OCI-LY7 (cell line): ENCODE measurements around the gene ADARB2. TPM values are rescaled to one million over a fixed set of nuclear protein-coding genes. Genes with fewer than 3 reads are reported as not detected.

Source experiments
- BruUV-seq: library from RNA; stranded (reverse); fragments of 400-500 nt; replicated peaks from 2 replicates; lab custom pipeline; 2021; lab: Mats Ljungman, UMichigan
- CTCF ChIA-PET: fragments of 300-600 bp; sonication (Branson Sonifier 250); formaldehyde crosslinking; loops from one replicate; lab custom pipeline; 2022; ENCODE audit warnings: antibody characterized with exemption; ENCODE audit not compliant: unreplicated experiment; lab: Charles Lee
- POLR2A ChIA-PET: fragments of 300-600 bp; sonication (Branson Sonifier 250); formaldehyde crosslinking; loops from one replicate; lab custom pipeline; 2022; ENCODE audit warnings: antibody characterized with exemption; lab: Charles Lee
- DNase-seq: peaks from one replicate; pipeline ENCODE4 v3.0.0-alpha.2; 2015; ENCODE audit warnings: low spot score
- H2AFZ ChIP-seq: fragments of 200-600 bp; sonication (generic), shearing (Covaris generic); 2 replicates; pipeline ENCODE4 v1.6.1; 2014; ENCODE audit warnings: mild to moderate bottlenecking, antibody characterized with exemption, low read length, moderate library complexity
- H3K27ac ChIP-seq: fragments of 200-600 bp; sonication (generic); 2 replicates; pipeline ENCODE4 v1.5.1; 2014; ENCODE audit warnings: mixed run types, low read depth, mild to moderate bottlenecking, moderate library complexity, low read length, inconsistent platforms; ENCODE audit not compliant: poor library complexity, severe bottlenecking
- H3K36me3 ChIP-seq: fragments of 200-600 bp; sonication (generic); 2 replicates; pipeline ENCODE4 v1.6.1; 2014; ENCODE audit warnings: mild to moderate bottlenecking, antibody characterized with exemption, low read length, moderate library complexity, mixed read lengths; ENCODE audit not compliant: insufficient read depth
- H3K4me1 ChIP-seq: fragments of 200-600 bp; sonication (generic); 2 replicates; pipeline ENCODE4 v1.5.1; 2014; ENCODE audit warnings: mild to moderate bottlenecking, low read length; ENCODE audit not compliant: insufficient read depth, poor library complexity, severe bottlenecking
- H3K4me2 ChIP-seq: fragments of 200-600 bp; sonication (generic); 2 replicates; pipeline ENCODE4 v1.6.1; 2014; ENCODE audit warnings: mild to moderate bottlenecking, low read length
- H3K4me3 ChIP-seq: fragments of 200-600 bp; sonication (generic); 2 replicates; pipeline ENCODE4 v1.5.1; 2014; ENCODE audit warnings: mild to moderate bottlenecking, low read depth, low read length; ENCODE audit not compliant: poor library complexity, severe bottlenecking
- H3K79me2 ChIP-seq: fragments of 200-600 bp; sonication (generic); 2 replicates; pipeline ENCODE4 v1.6.1; 2016; ENCODE audit warnings: low read depth, mild to moderate bottlenecking, low read length, moderate library complexity, mixed read lengths; ENCODE audit not compliant: insufficient read depth
- H3K9me2 ChIP-seq: fragments of 200-600 bp; sonication (generic); 2 replicates; pipeline ENCODE4 v1.6.1; 2016; ENCODE audit warnings: mild to moderate bottlenecking, low read length, mixed read lengths; ENCODE audit not compliant: insufficient read depth
- H3K9me3 ChIP-seq: fragments of 200-600 bp; sonication (generic); 2 replicates; pipeline ENCODE4 v1.6.1; 2014; ENCODE audit warnings: mild to moderate bottlenecking, mixed run types, low read length, mixed read lengths
- H4K20me1 ChIP-seq: fragments of 200-600 bp; sonication (generic); 2 replicates; pipeline ENCODE4 v1.6.1; 2014; ENCODE audit warnings: mild to moderate bottlenecking, antibody characterized with exemption, low read length, moderate library complexity, mixed read lengths; ENCODE audit not compliant: insufficient read depth
- EZH2phosphoT487 ChIP-seq: fragments of 200-600 bp; sonication (generic); IDR thresholded peaks from 2 replicates; pipeline ENCODE4 v1.6.1; 2018; ENCODE audit warnings: low read depth, borderline replicate concordance, mild to moderate bottlenecking, mixed run types, antibody characterized with exemption, low read length, moderate library complexity, mixed read lengths
- intact Hi-C: fragments of 100-400 bp; cut with micrococcal nuclease; formaldehyde crosslinking; loops from one replicate; pipeline ENCODE4 v1.10.0; 2022; ENCODE audit not compliant: unreplicated experiment
- total RNA-seq, 2 experiments: library from RNA; depleted of rRNA in 1 of 2; stranded (reverse); fragments of >200 nt in 1 of 2; shearing (Covaris generic) in 1 of 2; gene quantifications; 2 replicates each; pipeline ENCODE4 v1.2.3, GENCODE V29; 2014 to 2022
- TF ChIP-seq, protein P1 (sequence below): fragments of 200-600 bp; sonication (generic); conservative IDR thresholded peaks from 2 replicates; pipeline ENCODE4 v1.5.1; 2014; ENCODE audit warnings: mild to moderate bottlenecking, antibody characterized with exemption, low read length, moderate library complexity, mixed read lengths

ADARB2 gene
- total RNA-seq, 2 experiments from 2014 or later = 0.03 TPM; not detected in 1

- Histone ChIP-seq H3K79me2 (no peaks in the 10 kb centered on the region), H3K9me2 (no peaks in the 10 kb centered on the region), H3K9me3 (no peaks in the 10 kb centered on the region), H2AFZ (no peak overlapping the region), H3K4me3 (no peak overlapping the region), H3K4me2 (no peak overlapping the region), H3K4me1 (peaks cover 10% of the 10 kb centered on the region), H3K27ac (no peak overlapping the region), H3K36me3 (no peaks in the 10 kb centered on the region), H4K20me1 (no peaks in the 10 kb centered on the region)
- intact Hi-C loops = no loop called here
- DNase-seq = no peak
- ChIA-PET POLR2A (no interaction called here), CTCF (no interaction called here)
- no peak for TF ChIP-seq EZH2phosphoT487
- TF ChIP-seq, protein P1, sequence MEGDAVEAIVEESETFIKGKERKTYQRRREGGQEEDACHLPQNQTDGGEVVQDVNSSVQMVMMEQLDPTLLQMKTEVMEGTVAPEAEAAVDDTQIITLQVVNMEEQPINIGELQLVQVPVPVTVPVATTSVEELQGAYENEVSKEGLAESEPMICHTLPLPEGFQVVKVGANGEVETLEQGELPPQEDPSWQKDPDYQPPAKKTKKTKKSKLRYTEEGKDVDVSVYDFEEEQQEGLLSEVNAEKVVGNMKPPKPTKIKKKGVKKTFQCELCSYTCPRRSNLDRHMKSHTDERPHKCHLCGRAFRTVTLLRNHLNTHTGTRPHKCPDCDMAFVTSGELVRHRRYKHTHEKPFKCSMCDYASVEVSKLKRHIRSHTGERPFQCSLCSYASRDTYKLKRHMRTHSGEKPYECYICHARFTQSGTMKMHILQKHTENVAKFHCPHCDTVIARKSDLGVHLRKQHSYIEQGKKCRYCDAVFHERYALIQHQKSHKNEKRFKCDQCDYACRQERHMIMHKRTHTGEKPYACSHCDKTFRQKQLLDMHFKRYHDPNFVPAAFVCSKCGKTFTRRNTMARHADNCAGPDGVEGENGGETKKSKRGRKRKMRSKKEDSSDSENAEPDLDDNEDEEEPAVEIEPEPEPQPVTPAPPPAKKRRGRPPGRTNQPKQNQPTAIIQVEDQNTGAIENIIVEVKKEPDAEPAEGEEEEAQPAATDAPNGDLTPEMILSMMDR = no peak
- no TSS peak for BruUV-seq
Measured at GRCh38 chr10:1577945-1578344, 159.4 kb downstream of the ADARB2 start.

DNA sequence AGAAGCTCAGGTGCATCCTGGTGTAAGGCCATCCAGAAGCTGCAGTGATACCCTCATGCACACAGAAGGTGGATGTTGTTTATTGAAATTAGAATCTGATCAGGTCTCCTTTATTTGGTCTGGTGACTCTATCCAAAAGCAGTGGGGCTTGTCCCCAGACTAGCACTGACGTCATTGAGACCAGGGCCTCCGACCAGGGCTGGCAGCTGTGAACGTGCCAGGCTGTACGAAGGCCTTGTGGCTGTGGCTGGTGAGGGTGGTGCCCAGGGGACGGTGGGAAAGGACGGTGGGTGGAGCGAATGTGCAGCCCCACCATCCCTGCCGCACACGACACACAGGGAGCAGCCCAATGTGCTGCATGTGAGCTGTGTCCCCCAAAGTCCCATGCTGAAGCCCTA, 160.0 kb downstream of the ADARB2 start:
- peaks cover 10% of the 10 kb centered on the region for H3K4me1 ChIP-seq
- ChIA-PET POLR2A (interaction anchor here (0.6 kb wide), 1 partner anchor 45 kb away, joined by 3 read pairs; no protein-coding TSS in a partner anchor), CTCF (interaction anchor here (0.7 kb wide), 1 partner anchor 215 kb away, joined by 3 read pairs; no protein-coding TSS in a partner anchor)
- TF ChIP-seq, protein P1 = no peak
- no peak for TF ChIP-seq EZH2phosphoT487
- no peaks in the 10 kb centered on the region for H4K20me1 ChIP-seq
- H3K9me2 ChIP-seq = no peaks in the 10 kb centered on the region
- BruUV-seq = no TSS peak
- H2AFZ ChIP-seq = no peak overlapping the region
- no peak overlapping the region for H3K4me2 ChIP-seq
- no peaks in the 10 kb centered on the region for H3K9me3 ChIP-seq
- no peaks in the 10 kb centered on the region for H3K36me3 ChIP-seq
- intact Hi-C loops = no loop called here
- H3K79me2 ChIP-seq = no peaks in the 10 kb centered on the region
- no peak for DNase-seq
- H3K27ac ChIP-seq = no peak overlapping the region
- H3K4me3 ChIP-seq = no peak overlapping the region
